ENCODE results near the gene WDR48.

Gene WDR48

DNA sequence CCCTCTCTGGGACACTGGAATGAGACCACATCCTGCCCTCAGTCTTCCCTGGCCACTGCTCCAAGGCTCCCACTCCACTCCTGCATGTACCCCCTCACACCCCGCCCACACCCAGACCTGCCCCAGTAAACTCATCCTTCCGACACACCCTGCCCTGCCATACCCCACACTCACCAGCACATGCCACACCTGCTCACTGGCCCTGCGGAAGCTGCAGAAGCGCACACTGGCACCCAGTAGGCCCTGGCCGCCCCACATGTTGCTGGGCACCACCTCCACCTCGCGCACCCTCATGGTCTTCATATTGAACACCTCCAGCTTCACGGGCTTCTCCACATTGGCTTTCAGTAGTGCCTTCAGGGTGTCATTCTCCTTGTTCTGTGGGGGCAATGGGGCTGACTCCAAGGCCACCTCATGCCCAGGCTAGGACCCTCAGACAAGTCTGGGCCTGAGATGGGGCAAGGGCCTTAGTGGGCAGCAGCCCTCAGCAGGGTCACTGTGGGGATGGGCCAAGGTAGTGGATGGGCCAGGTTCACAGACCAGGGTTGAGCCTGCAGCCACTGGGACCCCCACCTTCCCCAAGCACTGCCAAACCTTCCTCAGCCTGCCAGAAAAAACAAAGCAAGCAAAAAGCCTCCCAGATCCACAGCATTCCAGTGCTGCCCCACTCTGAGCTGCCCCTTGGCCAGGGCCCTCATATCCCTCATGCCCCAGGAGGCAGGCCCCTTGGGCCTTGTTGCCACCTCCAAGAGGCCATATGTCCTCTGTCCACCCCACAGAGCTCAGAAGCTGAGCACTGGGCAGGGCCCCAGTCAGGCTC is 50.9 kb downstream of the WDR48 start:
- no peak for DNase-seq

DNA sequence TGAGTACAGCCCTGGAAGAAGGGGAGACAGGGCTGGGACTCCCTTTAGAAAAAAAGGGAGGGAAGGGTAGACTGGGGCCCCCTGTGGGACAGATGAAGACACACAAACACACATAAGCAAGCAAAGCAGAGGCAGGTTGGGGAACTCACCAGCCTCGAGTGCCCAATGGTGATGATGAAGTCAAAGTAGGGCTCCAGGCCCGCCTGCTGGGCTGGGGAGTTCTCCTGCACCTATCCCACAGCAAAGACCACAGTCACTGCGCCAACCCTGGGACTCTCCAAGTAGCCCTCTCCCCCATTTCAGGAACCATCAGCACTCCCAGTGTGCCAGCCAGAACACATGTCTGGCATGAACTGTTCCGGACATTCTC is 51.5 kb downstream of the WDR48 start:
- peak; percentile 22 for DNase-seq

DNA sequence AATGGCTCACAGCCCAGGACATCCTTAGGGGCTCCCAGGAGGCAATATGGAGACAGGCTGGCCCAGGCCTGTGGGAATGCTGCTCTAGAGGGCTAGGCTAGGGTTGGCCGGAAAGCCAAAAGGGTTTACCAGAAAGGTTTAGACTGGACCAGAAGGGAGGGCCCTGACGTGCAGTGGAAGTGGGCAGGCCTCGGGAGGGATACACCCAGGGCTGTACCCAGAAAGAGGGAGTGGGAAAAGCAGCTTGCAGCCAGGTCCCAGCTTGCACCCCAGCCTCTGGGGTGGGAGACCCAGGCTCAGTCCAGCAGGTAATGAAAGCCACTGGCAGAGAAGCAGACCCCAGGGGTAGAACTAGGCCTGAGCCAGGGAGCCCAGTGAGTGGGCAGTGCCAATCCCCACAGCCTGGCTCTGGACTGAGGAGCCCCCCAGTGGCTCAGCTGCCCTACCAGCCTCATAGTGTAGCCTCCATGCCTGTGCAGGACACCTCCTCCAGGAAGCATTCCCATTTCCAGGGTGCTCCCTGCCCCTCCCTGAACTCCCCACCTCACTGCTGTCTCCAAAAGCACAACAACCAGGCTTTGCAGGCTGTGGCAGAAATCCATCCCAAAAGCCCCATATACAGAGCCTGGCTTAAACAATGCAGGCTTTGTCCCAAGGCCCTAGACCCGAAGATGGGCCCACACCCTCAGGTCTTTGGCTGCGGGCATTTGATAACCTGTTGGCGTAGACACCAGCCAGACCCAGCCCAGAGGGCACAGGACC is 52.2 kb downstream of the WDR48 start:
- DNase-seq: no peak

DNA sequence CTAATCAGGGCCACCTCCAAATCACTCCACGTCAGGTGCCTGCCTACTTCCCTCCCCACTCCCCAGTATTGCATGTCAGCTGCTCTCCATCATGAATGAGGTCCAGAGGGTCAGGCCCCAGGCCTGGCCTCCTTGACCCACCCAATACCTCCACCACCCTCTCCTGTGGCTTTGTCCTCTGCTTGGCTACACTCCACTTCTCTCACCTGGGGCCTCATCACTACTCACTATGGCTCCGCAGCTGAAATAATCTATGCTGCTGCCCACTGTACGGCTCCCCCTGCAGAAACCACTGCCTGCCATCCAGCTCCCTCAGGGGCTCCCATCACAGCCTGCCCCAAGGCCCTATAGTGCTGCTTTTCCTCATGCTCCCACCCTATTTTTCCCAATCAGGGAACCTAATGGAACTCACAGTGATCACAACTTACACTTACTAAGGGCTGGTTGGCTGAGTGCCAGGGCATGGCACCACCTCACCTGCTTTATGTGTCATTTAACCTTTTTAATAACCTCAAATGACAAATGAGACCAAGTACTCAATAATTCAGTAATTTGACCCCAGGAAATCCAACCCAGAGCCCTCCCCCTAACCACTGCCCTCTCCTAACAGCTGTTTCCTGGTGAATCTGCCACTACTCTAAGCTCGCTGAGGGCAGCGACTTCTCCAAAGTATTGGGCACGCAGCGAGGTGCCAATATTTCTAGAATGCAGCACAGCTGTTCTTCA is 53.3 kb downstream of the WDR48 start:
- peak; percentile 41 for DNase-seq

DNA sequence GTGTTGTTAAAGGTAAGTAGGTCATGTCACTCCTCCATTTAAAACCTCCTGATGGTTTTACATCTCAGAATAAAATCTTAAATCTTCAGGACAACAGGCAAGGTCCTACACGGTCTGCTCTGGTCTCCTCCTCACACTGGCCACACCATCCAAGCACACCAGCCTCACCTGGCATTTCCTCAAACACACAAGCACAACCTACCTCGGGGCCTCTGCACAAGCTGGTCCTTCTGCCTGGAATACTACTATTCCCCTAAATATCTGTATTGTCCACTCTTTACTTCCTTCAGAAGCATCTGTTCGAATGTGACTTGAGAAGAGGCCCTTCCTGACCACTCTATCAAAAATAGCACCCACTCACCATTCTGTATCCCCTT is 53.9 kb downstream of the WDR48 start:
- no peak for DNase-seq

DNA sequence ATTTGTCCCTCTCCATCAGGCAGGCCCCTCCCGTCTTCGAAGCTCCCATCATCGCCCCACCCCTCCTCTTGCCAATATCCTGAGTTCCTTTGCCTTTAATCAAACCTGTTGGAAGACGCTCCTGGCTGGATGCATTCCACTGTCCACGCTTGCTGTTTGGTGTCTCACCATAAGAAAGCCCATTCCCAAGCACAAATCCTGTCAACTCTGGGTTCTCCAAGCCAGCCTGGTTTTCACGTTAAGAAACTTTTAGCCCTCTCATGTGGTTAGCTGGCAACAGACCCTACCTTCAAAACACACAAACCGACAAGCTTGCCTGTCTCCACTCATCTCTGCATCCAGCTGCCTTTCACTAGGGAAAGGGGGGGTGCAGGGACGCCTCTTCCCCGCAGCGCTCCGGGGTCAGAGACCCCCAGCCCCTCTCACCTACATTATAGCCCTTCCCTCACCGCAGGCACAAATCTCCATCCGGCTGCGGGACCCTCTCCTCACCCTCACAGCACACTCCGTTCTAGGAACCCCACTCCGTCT is 54.5 kb downstream of the WDR48 start:
- peak; percentile 14 for DNase-seq

DNA sequence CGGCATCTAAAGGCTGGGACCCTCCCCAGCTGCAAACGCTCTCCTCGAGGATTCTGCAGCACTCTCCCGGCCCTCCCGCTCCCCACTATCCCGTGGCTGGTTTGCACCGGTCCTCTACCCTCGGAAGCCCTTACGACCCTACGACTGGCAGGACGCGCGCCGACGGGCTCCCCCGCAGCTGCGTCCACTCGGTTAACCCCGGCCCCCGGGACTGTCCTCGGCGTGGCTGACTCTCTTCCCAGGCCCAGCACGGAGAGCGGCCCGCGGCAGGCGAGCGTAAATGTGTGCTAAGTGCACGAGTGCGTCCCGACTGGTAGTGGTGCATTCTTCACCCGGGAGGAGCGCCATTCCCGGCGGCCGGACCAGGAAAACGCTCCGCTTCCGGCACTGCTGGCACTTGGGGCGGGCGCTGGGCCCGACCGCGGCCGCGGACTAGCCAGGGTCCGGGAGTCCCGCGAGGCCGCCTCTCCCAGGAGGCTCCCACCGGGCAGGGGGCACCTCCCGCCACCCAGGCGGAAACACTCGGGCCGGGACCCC is 55.1 kb downstream of the WDR48 start:
- peak; percentile 15 for DNase-seq

DNA sequence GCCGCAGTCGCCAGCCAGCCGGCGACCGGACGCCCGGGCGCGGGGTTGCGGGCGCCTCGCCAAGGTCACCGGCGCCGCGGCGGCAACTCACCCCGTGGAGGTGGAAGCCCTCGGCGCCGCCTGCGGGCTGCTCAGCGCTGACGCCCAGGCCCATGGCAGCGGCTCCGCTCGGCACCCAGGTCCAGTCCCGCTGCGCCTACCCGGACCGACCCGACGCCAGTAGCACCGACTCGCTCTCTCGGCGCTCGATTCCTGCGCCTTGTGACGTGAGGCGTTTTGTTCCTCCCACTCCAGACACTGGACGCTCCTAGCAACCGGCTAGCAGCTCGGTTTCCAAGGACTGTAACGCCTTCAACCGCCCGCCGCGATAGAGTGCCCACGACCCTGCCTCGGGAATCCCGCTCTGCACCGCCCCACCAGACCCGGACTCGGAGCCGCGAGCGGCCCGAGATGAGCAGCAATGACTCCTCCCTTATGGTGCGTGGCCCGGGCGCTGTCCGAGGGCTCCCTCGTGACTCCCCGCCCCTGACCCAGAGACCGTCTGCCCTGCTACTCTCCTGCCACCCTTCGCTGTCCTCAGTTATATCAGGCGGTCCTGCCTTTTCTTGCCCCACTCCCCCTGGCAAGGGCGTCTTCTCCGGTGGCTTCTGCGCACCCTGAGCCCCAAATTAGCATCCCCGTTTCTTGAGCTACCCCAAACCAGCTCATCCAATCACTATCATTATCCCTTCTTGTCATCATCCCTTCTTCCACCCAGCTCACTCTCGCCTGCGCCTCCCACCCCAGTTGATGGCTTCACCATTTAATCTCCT is 55.8 kb downstream of the WDR48 start, which contains the start of the genes GORASP1 and TTC21A:
Gene GORASP1 (minus strand): TSS at position 240 of the 812 bp plus-strand sequence. CDS start 86 bp downstream, at position 154.
Gene TTC21A (plus strand): TSS at position 293 of the 812 bp plus-strand sequence. CDS start 158 bp downstream, at position 451.
- DNase-seq: peak; percentile 83

DNA sequence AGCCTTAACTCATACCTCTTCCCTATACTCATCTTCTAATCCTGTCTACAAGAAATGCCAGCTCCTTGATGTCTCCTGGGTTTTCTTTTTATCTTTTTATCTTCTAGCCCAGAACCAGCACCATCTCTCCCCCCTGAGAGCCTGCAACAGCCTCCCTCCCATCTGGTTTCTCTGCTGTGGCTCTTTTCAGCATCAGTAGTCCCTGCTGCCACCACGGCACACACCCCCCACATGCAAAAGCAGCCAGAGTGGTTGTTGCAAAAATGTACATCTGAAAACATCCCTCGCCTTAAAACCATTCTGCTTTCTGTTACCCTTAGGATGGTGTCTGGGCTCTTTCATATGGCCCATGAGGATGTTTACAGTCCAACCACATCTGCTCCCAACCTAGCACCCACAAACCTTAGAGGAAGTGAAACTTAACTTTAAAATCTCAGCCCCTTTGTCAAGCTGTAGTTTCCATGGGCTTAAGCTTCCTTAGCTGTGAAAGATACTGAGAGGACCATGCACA is 56.4 kb downstream of the WDR48 start:
- DNase-seq: peak; percentile 88

DNA sequence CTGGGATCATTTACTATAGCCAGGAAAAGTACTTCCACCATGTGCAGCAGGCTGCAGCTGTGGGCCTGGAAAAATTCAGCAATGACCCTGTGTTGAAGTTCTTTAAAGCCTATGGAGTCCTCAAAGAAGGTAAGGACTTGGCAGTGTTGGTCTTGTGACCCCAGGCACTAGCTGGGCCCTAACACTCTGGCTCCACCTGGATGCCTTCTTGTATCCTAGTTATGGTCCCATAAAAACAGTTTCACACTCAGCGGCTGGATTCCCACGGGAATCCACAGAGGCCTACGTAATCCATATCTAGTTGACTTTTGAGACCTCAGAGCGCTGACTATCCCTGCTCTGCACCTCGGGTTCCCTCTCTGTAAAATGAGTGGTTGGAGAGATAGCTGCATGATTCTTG is 57.3 kb downstream of the WDR48 start:
- DNase-seq: no peak

DNA sequence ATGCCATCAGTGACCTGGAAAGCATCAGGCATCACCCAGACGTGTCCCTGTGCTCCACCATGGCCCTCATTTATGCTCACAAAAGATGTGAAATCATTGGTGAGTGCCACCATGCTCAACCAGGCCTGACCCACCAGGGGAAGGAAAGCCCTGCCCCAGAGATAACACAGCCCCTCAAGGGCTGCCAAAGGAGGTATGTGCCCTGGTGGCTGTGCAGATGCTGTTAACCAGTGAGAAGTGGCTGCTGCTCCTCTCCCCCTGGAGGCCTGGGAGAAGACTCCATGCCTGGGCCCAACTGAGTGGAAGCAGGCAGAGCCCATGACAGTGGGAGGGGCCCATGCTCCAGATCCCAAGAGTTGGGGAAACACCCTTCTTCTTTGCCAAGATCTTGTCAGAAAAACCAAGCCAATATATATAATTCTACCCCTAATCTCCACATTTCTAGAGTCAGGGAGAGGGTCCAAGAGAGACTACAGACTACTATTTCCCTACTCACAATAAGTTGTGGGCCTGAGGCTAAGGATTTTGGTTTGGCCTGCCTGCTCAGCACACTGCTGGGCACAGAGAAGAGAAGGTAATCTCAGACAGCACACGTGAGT is 58.3 kb downstream of the WDR48 start:
- DNase-seq: no peak

DNA sequence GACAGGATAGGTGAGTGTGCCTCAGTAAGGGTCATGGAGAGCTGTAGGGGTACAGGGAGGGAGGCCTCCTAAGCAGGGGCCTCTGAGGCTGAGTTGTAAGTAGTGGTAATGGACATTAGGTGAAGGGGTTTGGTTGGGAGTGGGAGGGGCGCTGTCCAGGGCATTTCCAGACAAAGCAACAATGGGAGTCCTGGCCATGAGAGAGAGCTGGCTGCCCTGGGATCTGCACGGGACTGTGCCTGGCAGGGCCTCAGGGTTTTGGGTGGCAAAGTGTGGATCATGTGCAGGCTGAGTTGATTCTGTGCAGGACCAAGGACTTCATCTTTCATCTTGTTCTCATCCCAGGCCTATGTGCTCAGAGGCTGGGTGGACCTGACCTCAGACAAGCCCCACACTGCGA is 60.3 kb downstream of the WDR48 start:
- DNase-seq: no peak

DNA sequence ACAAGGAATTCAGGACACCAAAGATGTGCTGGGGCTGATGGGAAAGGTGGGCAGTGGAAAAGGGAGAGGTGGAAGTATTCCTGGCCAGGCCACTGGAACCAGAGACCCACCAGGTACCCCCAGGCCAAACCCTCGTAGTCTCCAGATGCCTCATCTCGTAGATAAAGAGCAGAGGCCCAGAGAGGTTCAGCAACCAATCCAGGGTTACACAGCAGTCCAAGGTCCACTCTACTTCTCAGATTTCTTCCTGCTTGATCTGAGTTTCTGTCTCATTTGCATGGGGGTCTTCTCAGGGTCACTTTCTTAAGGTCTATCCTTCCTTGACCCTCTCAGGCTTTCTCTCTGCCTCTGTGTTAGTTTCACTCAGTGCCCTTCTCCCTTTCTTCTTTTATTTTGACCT is 60.7 kb downstream of the WDR48 start:
- no peak for DNase-seq

DNA sequence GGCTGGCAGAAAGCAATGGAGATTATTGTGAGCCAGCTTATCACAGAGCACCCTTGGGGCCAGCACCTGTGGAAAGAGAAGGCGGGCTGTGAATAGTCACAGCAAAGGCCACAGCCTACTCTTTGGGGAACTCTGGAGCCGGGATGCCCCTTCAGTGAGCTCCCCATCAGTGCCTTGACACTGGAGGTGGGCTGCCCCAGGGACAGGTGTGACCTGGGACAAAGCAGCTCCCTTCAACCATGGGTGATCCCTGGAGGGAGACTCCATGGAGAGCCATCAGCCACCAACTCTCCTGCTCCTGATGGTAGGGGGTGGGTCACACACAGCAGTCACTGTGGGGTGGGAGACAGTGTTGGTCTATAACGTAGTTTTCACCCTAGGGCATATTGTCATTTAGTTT is 61.5 kb downstream of the WDR48 start:
- DNase-seq: no peak

DNA sequence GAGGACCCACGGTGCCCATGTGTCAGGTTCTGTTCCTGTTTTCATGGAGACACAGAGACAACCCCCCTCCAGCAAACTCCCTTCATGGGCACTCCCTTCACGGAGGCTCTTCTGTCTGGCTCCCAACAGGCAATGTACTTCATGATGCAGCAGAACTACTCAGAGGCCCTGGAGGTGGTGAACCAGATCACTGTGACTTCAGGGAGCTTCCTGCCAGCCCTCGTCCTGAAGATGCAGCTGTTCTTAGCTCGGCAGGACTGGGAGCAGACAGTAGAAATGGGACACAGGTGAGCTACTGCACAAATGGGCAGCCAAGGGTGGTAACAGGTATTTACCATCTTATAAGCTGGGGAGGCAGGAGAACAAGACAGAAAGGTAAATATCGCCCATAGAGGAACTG is 62.6 kb downstream of the WDR48 start:
- DNase-seq: no peak

DNA sequence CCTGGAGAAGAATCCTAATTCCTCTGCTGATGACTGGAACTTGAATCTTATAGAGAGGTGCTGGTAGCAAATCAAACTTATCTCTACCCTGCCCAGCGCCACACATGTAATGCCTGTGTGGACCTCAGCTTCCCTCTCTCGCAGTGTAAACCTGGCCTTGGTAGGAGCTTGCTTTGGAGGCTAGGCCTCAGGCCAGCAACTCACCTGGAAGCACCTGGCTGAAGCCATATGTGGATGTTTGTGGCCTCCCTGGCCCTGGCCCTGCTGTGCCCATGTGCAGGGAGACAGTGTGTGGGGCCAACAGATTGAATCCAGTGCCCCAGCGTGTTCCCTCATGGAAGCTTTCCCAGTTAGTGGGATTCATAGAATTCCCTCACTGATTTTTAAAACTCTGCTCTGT is 64.1 kb downstream of the WDR48 start:
- DNase-seq: no peak

DNA sequence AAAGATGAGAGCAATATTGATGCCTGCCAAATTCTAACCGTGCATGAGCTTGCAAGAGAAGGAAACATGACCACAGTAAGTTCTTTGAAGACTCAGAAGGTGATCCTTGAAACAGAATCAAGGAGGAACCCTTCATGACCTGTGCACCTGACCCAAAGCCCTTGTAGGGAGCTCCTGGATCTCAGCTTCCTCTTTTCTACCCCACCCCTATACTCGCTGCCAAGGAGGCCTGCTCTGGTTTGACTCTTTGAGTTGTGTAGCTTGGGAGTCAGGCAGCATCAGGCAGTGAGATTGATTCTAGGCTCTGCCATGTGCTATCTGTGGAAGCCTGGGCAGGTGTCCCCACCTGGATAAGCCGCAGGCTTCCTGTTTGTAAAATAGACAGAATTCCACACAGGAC is 66.3 kb downstream of the WDR48 start:
- peak; percentile 78 for DNase-seq

DNA sequence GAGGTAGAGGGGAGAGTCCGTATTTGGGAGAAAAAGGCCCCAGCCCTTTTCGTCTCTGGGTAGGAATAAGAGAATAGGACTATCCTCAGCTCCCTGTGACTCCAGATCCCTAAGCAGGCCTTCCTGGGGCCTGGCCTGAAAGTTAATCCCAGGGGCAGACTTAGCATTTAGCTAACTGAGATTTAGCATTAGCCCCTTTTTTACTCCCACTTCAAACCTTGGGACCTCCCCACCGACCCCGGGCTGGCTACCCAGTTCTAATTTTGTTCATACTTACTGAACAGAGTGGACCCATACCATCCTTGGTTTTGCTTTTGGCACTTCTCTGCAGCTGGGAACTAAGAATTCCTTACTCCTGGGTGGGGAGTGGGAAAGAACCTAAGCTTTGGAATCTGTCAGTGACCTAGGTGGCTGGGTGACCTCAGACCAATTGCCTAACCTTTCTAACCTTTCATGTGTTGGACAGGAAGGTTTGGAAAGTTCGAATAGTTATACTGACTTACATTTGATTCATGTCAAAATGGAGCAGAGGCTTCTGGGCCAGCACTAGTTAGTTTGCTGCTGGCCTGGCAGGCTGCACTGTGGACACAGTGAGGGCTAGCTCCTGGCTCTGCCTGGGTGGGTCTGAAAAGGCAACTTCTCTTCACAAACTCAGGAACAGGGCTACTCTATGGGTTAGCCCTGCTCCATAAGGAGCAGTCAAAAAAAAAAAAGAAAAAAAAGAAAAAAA is 67.3 kb downstream of the WDR48 start:
- DNase-seq: no peak

DNA sequence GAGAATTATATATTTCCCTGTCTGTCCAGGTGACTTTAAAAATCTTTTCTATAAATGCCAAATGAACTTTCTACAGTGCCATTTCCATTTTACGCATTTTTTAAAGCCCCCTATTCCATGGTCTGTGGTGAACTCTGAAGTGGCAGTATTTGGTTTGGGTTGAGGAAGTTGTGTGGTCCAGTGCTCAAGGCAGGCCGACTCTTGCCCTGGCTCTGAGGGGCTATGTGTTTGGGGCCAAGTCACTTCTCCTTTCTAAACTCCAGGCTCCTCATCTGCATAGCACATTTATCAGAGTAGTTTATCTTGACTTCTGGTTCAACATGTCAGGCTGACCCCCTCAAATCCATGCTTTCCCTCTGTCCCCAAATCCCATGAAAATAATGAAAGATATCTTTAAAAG is 69.8 kb downstream of the WDR48 start:
- DNase-seq: no peak

DNA sequence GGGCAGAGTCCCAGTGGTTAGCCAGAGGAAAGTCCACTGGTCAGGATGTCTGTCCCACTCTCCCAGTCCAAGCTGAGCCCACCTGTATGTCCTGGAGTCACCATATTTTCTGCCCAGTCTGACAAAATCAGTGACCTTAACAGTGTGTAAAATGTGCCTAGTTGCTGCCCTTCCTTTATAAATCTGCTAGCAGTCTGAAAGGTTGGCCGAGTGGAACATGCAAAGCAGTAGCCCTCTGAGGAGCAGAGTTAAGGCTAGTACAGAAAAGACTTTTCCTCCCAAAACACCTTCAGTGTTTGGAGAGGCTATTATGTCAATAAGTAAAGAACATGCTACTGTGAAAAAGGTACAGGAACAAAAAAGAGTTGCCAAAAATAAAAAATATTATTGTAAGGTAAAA is 71.0 kb downstream of the WDR48 start:
- no peak for DNase-seq

Data from RPMI8226 (cell line).